Measurements from ENCODE around the gene USP34.

The USP34 gene

DNA sequence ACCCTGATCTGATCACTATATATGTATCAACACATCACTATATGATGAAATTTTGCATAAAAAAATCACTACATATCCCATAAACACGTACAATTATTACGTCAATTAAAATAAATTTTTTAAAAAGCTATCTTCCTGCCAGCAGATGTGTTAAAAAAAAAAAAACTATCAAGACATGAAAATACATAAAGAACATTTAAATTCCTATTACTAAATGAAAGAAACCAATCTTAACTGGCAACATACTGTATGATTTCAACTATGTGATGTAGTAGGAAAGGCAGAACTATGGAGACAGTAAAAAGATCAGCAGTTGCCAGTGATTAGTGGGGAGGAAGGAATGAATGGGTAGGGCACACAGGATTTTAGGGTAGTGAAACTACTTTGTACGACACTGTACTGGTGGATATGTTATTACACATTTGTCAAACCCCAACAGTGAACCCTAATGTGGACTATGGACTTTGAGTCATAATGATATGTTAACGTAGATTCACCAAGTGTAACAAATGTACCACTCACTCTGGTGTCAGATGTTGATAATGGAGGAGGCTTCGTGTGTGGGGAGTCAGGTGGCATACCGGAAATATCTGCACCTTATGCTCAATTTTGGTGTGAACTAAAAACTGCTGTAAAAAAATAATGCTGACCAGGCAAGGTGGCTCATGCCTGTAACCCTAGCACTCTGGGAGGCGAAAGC is 27.4 kb downstream of the USP34 start:
- Mint-ChIP-seq H3K36me3 (ENCODE audit: low read depth) (peaks cover 69% of the 10 kb centered on the region), H3K9me3 (peaks cover 27% of the 10 kb centered on the region), H3K27me3 (ENCODE audit: low read depth) (no peaks in the 10 kb centered on the region), H3K27ac (no peak overlapping the region), H3K4me3 (no peak overlapping the region), H3K4me1 (peaks cover 4% of the 10 kb centered on the region)
- TF ChIP-seq, protein P1, sequence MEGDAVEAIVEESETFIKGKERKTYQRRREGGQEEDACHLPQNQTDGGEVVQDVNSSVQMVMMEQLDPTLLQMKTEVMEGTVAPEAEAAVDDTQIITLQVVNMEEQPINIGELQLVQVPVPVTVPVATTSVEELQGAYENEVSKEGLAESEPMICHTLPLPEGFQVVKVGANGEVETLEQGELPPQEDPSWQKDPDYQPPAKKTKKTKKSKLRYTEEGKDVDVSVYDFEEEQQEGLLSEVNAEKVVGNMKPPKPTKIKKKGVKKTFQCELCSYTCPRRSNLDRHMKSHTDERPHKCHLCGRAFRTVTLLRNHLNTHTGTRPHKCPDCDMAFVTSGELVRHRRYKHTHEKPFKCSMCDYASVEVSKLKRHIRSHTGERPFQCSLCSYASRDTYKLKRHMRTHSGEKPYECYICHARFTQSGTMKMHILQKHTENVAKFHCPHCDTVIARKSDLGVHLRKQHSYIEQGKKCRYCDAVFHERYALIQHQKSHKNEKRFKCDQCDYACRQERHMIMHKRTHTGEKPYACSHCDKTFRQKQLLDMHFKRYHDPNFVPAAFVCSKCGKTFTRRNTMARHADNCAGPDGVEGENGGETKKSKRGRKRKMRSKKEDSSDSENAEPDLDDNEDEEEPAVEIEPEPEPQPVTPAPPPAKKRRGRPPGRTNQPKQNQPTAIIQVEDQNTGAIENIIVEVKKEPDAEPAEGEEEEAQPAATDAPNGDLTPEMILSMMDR (IDR thresholded peaks at IDR 0.05; ENCODE audit: unreplicated experiment in 3 of 3): no peak

DNA sequence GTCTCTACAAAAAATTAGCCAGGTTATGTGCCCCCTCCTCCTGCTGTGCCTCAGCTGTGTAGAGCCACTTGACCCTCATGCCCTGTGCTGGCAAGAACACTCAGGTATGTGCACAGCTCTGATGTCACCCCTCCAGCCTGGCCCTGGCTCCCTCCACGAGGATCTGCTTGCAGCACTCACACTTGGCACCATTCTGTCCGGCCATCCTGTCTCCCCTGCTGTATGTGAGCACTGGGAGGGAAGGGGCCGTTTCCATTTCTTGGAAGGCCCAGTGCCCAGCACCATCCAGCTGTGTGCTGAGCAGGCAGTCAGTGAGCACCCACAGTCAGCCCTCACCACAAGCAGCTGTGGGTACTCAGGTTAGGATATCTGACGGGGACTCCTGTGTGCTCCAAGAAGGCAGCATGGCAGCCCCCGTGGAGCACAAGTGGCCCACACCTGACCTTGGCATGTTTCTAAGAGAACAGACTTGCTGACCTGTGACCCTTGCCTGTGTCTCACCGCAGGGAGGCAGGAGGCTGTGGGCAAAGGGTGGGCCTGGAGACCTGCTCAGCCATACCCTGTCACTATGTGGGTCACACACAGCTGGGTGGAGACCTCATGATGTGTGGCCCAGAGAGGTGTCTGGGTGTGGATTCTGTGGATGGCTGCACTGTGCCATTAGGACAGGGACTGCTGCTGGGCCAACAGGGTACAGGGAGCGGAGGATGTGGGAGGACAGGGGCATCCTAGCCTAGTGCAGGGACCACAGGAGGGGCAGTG is 31.5 kb downstream of the USP34 start:
- H3K4me3 Mint-ChIP-seq: no peak overlapping the region
- no peak overlapping the region for H3K27ac Mint-ChIP-seq
- H3K36me3 Mint-ChIP-seq (ENCODE audit: low read depth): peaks cover 68% of the 10 kb centered on the region
- TF ChIP-seq, protein P1 (IDR thresholded peaks at IDR 0.05; ENCODE audit: unreplicated experiment in 3 of 3): no peak
- H3K27me3 Mint-ChIP-seq (ENCODE audit: low read depth): no peaks in the 10 kb centered on the region
- peaks cover 47% of the 10 kb centered on the region for H3K9me3 Mint-ChIP-seq
- peaks cover 8% of the 10 kb centered on the region for H3K4me1 Mint-ChIP-seq

DNA sequence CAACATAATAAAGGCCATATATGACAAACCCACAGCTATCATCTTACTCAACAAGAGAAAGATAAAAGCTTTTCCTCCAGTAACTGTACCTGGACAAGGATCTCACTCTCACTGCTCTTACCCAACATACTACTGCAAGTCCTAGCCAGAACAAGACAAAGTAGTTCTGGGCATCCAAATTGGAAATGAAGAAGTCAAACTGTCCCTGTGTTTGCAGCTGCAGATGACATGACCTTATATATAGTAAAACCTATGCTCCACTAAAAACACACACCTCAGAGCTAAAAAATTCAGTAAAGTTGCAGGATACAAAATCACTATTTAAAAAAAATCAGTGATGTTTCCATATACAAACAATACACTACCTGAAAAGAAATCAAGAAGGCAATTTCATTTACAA is 32.2 kb downstream of the USP34 start:
- H3K36me3 Mint-ChIP-seq (ENCODE audit: low read depth): peaks cover 62% of the 10 kb centered on the region
- H3K4me3 Mint-ChIP-seq: no peak overlapping the region
- no peak overlapping the region for H3K27ac Mint-ChIP-seq
- peaks cover 42% of the 10 kb centered on the region for H3K9me3 Mint-ChIP-seq
- H3K4me1 Mint-ChIP-seq: peaks cover 15% of the 10 kb centered on the region
- TF ChIP-seq, protein P1 (IDR thresholded peaks at IDR 0.05; ENCODE audit: unreplicated experiment in 3 of 3): no peak
- H3K27me3 Mint-ChIP-seq (ENCODE audit: low read depth): no peaks in the 10 kb centered on the region

DNA sequence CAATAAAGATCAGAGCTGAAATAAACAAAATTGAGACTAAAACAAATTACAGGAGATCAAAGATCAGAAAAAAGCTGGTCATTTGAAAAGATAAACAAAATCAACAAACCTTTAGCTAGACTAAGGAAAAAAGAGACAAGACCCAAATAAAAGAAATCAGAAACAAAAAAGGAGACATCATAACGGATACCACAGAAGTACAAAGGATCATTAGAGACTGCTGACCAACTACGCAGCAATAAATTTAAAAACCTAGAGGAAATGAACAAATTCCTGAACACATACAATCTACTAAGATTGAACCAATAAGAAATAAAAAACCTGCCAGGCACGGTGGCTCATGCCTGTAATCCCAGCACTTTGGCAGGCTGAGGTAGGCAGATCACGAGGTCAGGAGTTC is 33.7 kb downstream of the USP34 start:
- Mint-ChIP-seq H3K36me3 (ENCODE audit: low read depth) (peaks cover 47% of the 10 kb centered on the region), H3K4me1 (peaks cover 23% of the 10 kb centered on the region), H3K9me3 (peaks cover 31% of the 10 kb centered on the region), H3K4me3 (no peak overlapping the region), H3K27ac (no peak overlapping the region), H3K27me3 (ENCODE audit: low read depth) (no peaks in the 10 kb centered on the region)
- TF ChIP-seq, protein P1 (IDR thresholded peaks at IDR 0.05; ENCODE audit: unreplicated experiment in 3 of 3): no peak

DNA sequence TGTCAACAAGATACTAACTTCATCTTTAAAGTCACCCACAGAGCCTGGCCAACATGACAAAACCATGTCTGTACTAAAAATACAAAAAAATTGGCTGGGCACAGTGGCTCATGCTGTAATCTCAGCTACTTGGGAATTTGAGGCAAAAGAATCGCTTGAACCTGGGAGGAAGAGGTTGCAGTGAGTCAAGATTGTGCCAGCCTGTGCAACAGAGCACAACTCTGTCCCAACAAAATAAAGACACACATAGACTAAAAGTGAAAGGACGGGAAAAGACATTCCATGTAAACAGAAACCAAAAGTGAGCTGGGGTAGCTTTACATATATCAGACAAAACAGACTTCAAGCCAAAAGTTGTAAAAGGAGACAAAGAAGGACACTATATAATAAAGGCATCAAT is 34.8 kb downstream of the USP34 start:
- no peak overlapping the region for H3K4me3 Mint-ChIP-seq
- peaks cover 31% of the 10 kb centered on the region for H3K9me3 Mint-ChIP-seq
- TF ChIP-seq, protein P1 (IDR thresholded peaks at IDR 0.05; ENCODE audit: unreplicated experiment in 3 of 3): no peak
- no peaks in the 10 kb centered on the region for H3K27me3 Mint-ChIP-seq (ENCODE audit: low read depth)
- no peak overlapping the region for H3K27ac Mint-ChIP-seq
- peaks cover 19% of the 10 kb centered on the region for H3K4me1 Mint-ChIP-seq
- H3K36me3 Mint-ChIP-seq (ENCODE audit: low read depth): peaks cover 42% of the 10 kb centered on the region
